HepG2 (cell line): ENCODE data around the gene FBXO4. TPM values are rescaled to one million over a fixed set of nuclear protein-coding genes. Genes with fewer than 3 reads are reported as not detected.

Experiments used
- CHD4 ChIP-seq: fragments of 200-600 bp; sonication (generic); IDR thresholded peaks from 2 replicates; pipeline ENCODE4 v1.7.0; 2017; ENCODE audit warnings: mild to moderate bottlenecking, low read length, borderline replicate concordance
- ERF ChIP-seq: IDR thresholded peaks from 2 replicates; pipeline ENCODE4 v1.6.1; 2018; ENCODE audit warnings: missing biosample characterization, missing genetic modification reagents
- HDAC2 ChIP-seq: sonication (generic); formaldehyde crosslinking; IDR thresholded peaks from 2 replicates; pipeline ENCODE4 v1.4.0; 2020; ENCODE audit warnings: missing genetic modification reagents
- MTERF4 ChIP-seq: sonication (generic); formaldehyde crosslinking; IDR thresholded peaks from 2 replicates; pipeline ENCODE4 v1.8.0; 2023; ENCODE audit warnings: mild to moderate bottlenecking, missing genetic modification reagents
- MTF2 ChIP-seq: sonication (generic); formaldehyde crosslinking; IDR thresholded peaks from 2 replicates; pipeline ENCODE4 v1.5.0; 2020; ENCODE audit warnings: missing genetic modification reagents, borderline replicate concordance
- NFYC ChIP-seq: IDR thresholded peaks from 2 replicates; pipeline ENCODE4 v1.6.1; 2016; ENCODE audit warnings: missing genetic modification reagents, missing compliant biosample characterization
- NKX3-1 ChIP-seq: sonication (generic); formaldehyde crosslinking; IDR thresholded peaks from 2 replicates; pipeline ENCODE4 v1.5.0; 2020; ENCODE audit warnings: missing genetic modification reagents
- PAWR ChIP-seq: sonication (generic); formaldehyde crosslinking; IDR thresholded peaks from 2 replicates; pipeline ENCODE4 v1.4.0; 2020; ENCODE audit warnings: missing genetic modification reagents, mild to moderate bottlenecking, borderline replicate concordance
- POGK ChIP-seq: sonication (generic); formaldehyde crosslinking; conservative IDR thresholded peaks from 2 replicates; pipeline ENCODE4 v1.8.0; 2022; ENCODE audit warnings: mild to moderate bottlenecking, moderate library complexity, missing genetic modification reagents
- ZBTB40 ChIP-seq, 2 experiments: fragments of 450-650 bp in 1 of 2; sonication (generic) in 1 of 2; formaldehyde crosslinking in 1 of 2; IDR thresholded peaks; 2 replicates each; pipeline versions ENCODE4 v1.6.1 to v1.8.0; 2016 to 2022; ENCODE audit warnings: antibody characterized with exemption in 1 of 2, mild to moderate bottlenecking in 1 of 2, missing genetic modification reagents in 1 of 2
- ZFP1 ChIP-seq: IDR thresholded peaks from 2 replicates; pipeline ENCODE4 v1.6.1; 2016
- ZNF639 ChIP-seq: conservative IDR thresholded peaks from 2 replicates; pipeline ENCODE4 v1.6.1; 2018; ENCODE audit warnings: missing genetic modification reagents
- ZNF703 ChIP-seq: sonication (generic); formaldehyde crosslinking; IDR thresholded peaks from 2 replicates; pipeline ENCODE4 v1.5.1; 2020; ENCODE audit warnings: missing genetic modification reagents, mild to moderate bottlenecking, moderate library complexity, borderline replicate concordance
- ZNF746 ChIP-seq: sonication (generic); formaldehyde crosslinking; IDR thresholded peaks from 2 replicates; pipeline ENCODE4 v1.8.0; 2022; ENCODE audit warnings: mild to moderate bottlenecking, missing genetic modification reagents
- polyA plus RNA-seq, 8 experiments: library from polyadenylated mRNA; depleted of rRNA in 3 of 8; stranded (reverse) in 7 of 8; unstranded in 1 of 8; fragments of >200 nt; fragmentation: Illumina TruSeq in 4 of 8; extraction: Trizol in 4 of 8; gene quantifications; 2 replicates each; pipeline versions ENCODE4 v1.2.1 to v1.2.3, GENCODE V29; 2011 to 2016; ENCODE audit warnings: low read depth in 4 of 8, missing spikeins in 1 of 8, mixed read lengths in 1 of 8; ENCODE audit not compliant: insufficient read depth in 1 of 8
- total RNA-seq, 5 experiments: library from RNA; depleted of rRNA; stranded (reverse); fragments of >200 nt; fragmentation: Illumina TruSeq; extraction: Trizol; gene quantifications; 2 replicates each; pipeline ENCODE4 v1.2.3, GENCODE V29; 2016; ENCODE audit warnings: low read depth in 1 of 5

Gene FBXO4
- total and polyA plus RNA-seq, 2 of the 13 experiments (the other 11 are each of a cell fraction or from before 2014, with no cell fraction given): 5.2 to 16.4 TPM

GRCh38 chr5:41961736-41962135 is 36.7 kb downstream of the FBXO4 start (continued):
- TF ChIP-seq POGK (CRISPR knock-in tag): no peak
- TF ChIP-seq ZNF639 (CRISPR knock-in tag): no peak
- no peak for TF ChIP-seq CHD4
- no peak for TF ChIP-seq NKX3-1 (CRISPR knock-in tag)
- TF ChIP-seq ZBTB40 (IDR thresholded peaks at IDR 0.05): no peak
- TF ChIP-seq ZBTB40 (CRISPR knock-in tag; IDR thresholded peaks at IDR 0.05): no peak
- no peak for TF ChIP-seq MTF2 (CRISPR knock-in tag)
- no peak for TF ChIP-seq ZNF746 (CRISPR knock-in tag)
- TF ChIP-seq NFYC (CRISPR knock-in tag): no peak
- no peak for TF ChIP-seq PAWR (CRISPR knock-in tag)
- TF ChIP-seq MTERF4 (CRISPR knock-in tag): no peak
- TF ChIP-seq ZNF703 (CRISPR knock-in tag): no peak
- no peak for TF ChIP-seq ZFP1 (CRISPR knock-in tag)
- no peak for TF ChIP-seq HDAC2
- TF ChIP-seq ERF (CRISPR knock-in tag): no peak
